Middle frontal gyrus (tissue), 1 donor: Measurements from ENCODE around the gene ZNF687.

Experiments
- DNase-seq: peaks from one replicate; pipeline ENCODE4 v3.0.0-alpha.2; 2015; ENCODE audit warnings: low spot score; ENCODE audit errors: extremely low spot score

ZNF687 gene

GRCh38 chr1:151312411-151312810 is 30.3 kb downstream of the ZNF687 start:
- no peak for DNase-seq

- DNase-seq = no peak
Observed at GRCh38 chr1:151312826-151313225, 30.7 kb downstream of the ZNF687 start.

GRCh38 chr1:151313501-151313900 is 31.4 kb downstream of the ZNF687 start:
- DNase-seq = no peak

GRCh38 chr1:151314137-151314875 is 32.2 kb downstream of the ZNF687 start:
- DNase-seq = peak; percentile 69

- no peak for DNase-seq
Observed at GRCh38 chr1:151315565-151316235, 33.6 kb downstream of the ZNF687 start.

GRCh38 chr1:151318975-151319374 is 36.9 kb downstream of the ZNF687 start:
- no peak for DNase-seq

- DNase-seq = no peak
Observed at GRCh38 chr1:151324390-151324930, 42.4 kb downstream of the ZNF687 start.

- DNase-seq = no peak
Observed at GRCh38 chr1:151325231-151325630, 43.1 kb downstream of the ZNF687 start.

GRCh38 chr1:151325646-151326429 is 43.7 kb downstream of the ZNF687 start:
- DNase-seq = no peak

- no peak for DNase-seq
Observed at GRCh38 chr1:151326619-151327222, 44.6 kb downstream of the ZNF687 start.

- DNase-seq = peak; percentile 90
Observed at GRCh38 chr1:151327223-151327902, 45.3 kb downstream of the ZNF687 start, which contains the start of gene PI4KB. Gene PI4KB, minus strand, starts transcription at chr1:151327416. Its CDS starts 10,935 bp downstream, at chr1:151316481.

- DNase-seq = no peak
Observed at GRCh38 chr1:151327903-151328674, 46.0 kb downstream of the ZNF687 start.

GRCh38 chr1:151334822-151335221 is 52.7 kb downstream of the ZNF687 start:
- no peak for DNase-seq

- no peak for DNase-seq
Observed at GRCh38 chr1:151336556-151336955, 54.5 kb downstream of the ZNF687 start.

- DNase-seq = peak; percentile 82
Observed at GRCh38 chr1:151340870-151341754, 59.0 kb downstream of the ZNF687 start.
